CD14-positive monocyte (primary cell): ENCODE measurements around the gene MINAR1. TPM values are rescaled to one million over a fixed set of nuclear protein-coding genes. Genes with fewer than 3 reads are reported as not detected.
"Not testable (repeated sequence)": the region's sequence is repeated elsewhere in the genome, so short reads cannot be mapped to it uniquely, and the experiment has no call there.

Experiments
- DNase-seq, 3 donors: peaks; one replicate each; pipeline ENCODE4 v3.0.0-alpha.2; 2011 to 2022
- H2AFZ ChIP-seq: 2 replicates; pipeline ENCODE4 v1.6.0; 2012; ENCODE audit warnings: mild to moderate bottlenecking, low read depth, low read length, inconsistent platforms; ENCODE audit not compliant: insufficient read depth, poor library complexity, severe bottlenecking
- H3K27ac ChIP-seq, 2 donors: 1 replicate in 1 of 2; 2 replicates in 1 of 2; pipeline ENCODE4 v1.5.1; 2012 to 2013; ENCODE audit warnings: low read length in 2 of 2, control low read depth in 1 of 2, inconsistent platforms in 1 of 2, low read depth in 1 of 2, mild to moderate bottlenecking in 1 of 2
- H3K27me3 ChIP-seq, 2 donors: one replicate each; pipeline versions ENCODE4 v1.6.0 to v1.6.1; 2011 to 2013; ENCODE audit warnings: low read length in 2 of 2; ENCODE audit not compliant: control insufficient read depth in 2 of 2, insufficient read depth in 2 of 2
- H3K36me3 ChIP-seq, 2 donors: replicated peaks in 1 of 2; 1 replicate in 1 of 2; 2 replicates in 1 of 2; pipeline versions ENCODE4 v1.5.1 to v1.6.1; 2012 to 2013; ENCODE audit warnings: low read length in 2 of 2, control low read depth in 1 of 2, inconsistent platforms in 1 of 2, mild to moderate bottlenecking in 1 of 2; ENCODE audit not compliant: insufficient read depth in 2 of 2, control insufficient read depth in 1 of 2
- H3K4me1 ChIP-seq, 2 donors: 1 replicate in 1 of 2; 2 replicates in 1 of 2; pipeline versions ENCODE4 v1.5.1 to v1.6.1; 2012 to 2013; ENCODE audit warnings: low read length in 2 of 2, control low read depth in 1 of 2, inconsistent platforms in 1 of 2, mild to moderate bottlenecking in 1 of 2, moderate library complexity in 1 of 2; ENCODE audit not compliant: insufficient read depth in 2 of 2, control insufficient read depth in 1 of 2
- H3K4me2 ChIP-seq: replicated peaks from 2 replicates; pipeline ENCODE3; 2012; ENCODE audit warnings: low read length, moderate library complexity, mild to moderate bottlenecking; ENCODE audit not compliant: poor library complexity, severe bottlenecking; ENCODE audit errors: extremely low read depth
- H3K4me3 ChIP-seq, 3 experiments: fragments of 200-600 bp in 1 of 3; sonication (generic) in 1 of 3; replicated peaks in 1 of 3; 1 replicate in 2 of 3; 2 replicates in 1 of 3; pipeline ENCODE4 v1.5.1; 2011 to 2013; ENCODE audit warnings: low read length in 3 of 3, mild to moderate bottlenecking in 3 of 3, control low read depth in 2 of 3, low read depth in 2 of 3, inconsistent platforms in 1 of 3, moderate library complexity in 1 of 3
- H3K79me2 ChIP-seq: 2 replicates; pipeline ENCODE4 v1.6.0; 2012; ENCODE audit warnings: mild to moderate bottlenecking, control low read depth, inconsistent platforms, low read length, moderate library complexity; ENCODE audit not compliant: insufficient read depth
- H3K9ac ChIP-seq: 2 replicates; pipeline ENCODE4 v1.6.0; 2017; ENCODE audit warnings: low read length, mild to moderate bottlenecking; ENCODE audit not compliant: insufficient read depth, poor library complexity, severe bottlenecking
- H3K9me3 ChIP-seq, 2 donors: replicated peaks in 1 of 2; 1 replicate in 1 of 2; 2 replicates in 1 of 2; pipeline versions ENCODE4 v1.5.1 to v1.6.1; 2012 to 2013; ENCODE audit warnings: low read length in 2 of 2, control low read depth in 1 of 2; ENCODE audit not compliant: control insufficient read depth in 1 of 2, insufficient read depth in 1 of 2
- H4K20me1 ChIP-seq: 2 replicates; pipeline ENCODE4 v1.6.0; 2012; ENCODE audit warnings: mild to moderate bottlenecking, low read length, control low read depth, moderate library complexity; ENCODE audit not compliant: insufficient read depth
- H3K27ac Mint-ChIP-seq, 7 donors: one replicate each; pipeline ENCODE4 v1.8.0; 2020; ENCODE audit warnings: mild to moderate bottlenecking in 7 of 7, mixed read lengths in 7 of 7, moderate library complexity in 6 of 7, inconsistent platforms in 2 of 7
- H3K27me3 Mint-ChIP-seq, 3 donors: one replicate each; pipeline ENCODE4 v1.8.0; 2021 to 2022; ENCODE audit warnings: low read depth in 3 of 3, mild to moderate bottlenecking in 3 of 3, mixed read lengths in 3 of 3, moderate library complexity in 3 of 3, inconsistent platforms in 1 of 3
- H3K36me3 Mint-ChIP-seq, 2 donors: one replicate each; pipeline ENCODE4 v1.8.0; 2020; ENCODE audit warnings: mixed read lengths in 2 of 2, inconsistent platforms in 1 of 2, mild to moderate bottlenecking in 1 of 2
- H3K4me1 Mint-ChIP-seq: one replicate; pipeline ENCODE4 v1.8.0; 2020; ENCODE audit warnings: mild to moderate bottlenecking, mixed read lengths
- H3K4me3 Mint-ChIP-seq, 2 donors: one replicate each; pipeline ENCODE4 v1.8.0; 2020; ENCODE audit warnings: mild to moderate bottlenecking in 2 of 2, mixed read lengths in 2 of 2, moderate library complexity in 1 of 2
- H3K9me3 Mint-ChIP-seq, 7 donors: one replicate each; pipeline ENCODE4 v1.8.0; 2020 to 2022; ENCODE audit warnings: mixed read lengths in 7 of 7, mild to moderate bottlenecking in 6 of 7, moderate library complexity in 6 of 7, inconsistent platforms in 2 of 7
- WGBS: methylation state at CpG from one replicate; pipeline ENCODE4 v1.1.5; 2013; ENCODE audit warnings: missing lambda C conversion rate; ENCODE audit not compliant: insufficient coverage; 5-methylcytosine and 5-hydroxymethylcytosine counted together
- intact Hi-C, 2 donors: fragments of 100-400 bp; cut with micrococcal nuclease; formaldehyde crosslinking; loops; one replicate each; pipeline versions ENCODE4 v1.15.0 to v1.15.1; 2023
- polyA plus RNA-seq, 3 donors: library from polyadenylated mRNA; depleted of rRNA in 1 of 3; unstranded in 2 of 3; stranded (reverse) in 1 of 3; fragments of 300-500 nt in 2 of 3; fragments of >200 nt in 1 of 3; fragmentation: Illumina TruSeq in 2 of 3; gene quantifications; 1 replicate in 2 of 3; 2 replicates in 1 of 3; pipeline ENCODE4 v1.2.3, GENCODE V29; 2012 to 2021
- TF ChIP-seq, protein P1 (sequence below): fragments of 200-600 bp; IDR thresholded peaks from one replicate; pipeline ENCODE4 v1.8.0; 2022; ENCODE audit warnings: antibody characterized with exemption, mild to moderate bottlenecking

MINAR1 gene
- polyA plus RNA-seq, 3 donors, result 0.04 to 0.19 TPM; not detected in 1

DNA sequence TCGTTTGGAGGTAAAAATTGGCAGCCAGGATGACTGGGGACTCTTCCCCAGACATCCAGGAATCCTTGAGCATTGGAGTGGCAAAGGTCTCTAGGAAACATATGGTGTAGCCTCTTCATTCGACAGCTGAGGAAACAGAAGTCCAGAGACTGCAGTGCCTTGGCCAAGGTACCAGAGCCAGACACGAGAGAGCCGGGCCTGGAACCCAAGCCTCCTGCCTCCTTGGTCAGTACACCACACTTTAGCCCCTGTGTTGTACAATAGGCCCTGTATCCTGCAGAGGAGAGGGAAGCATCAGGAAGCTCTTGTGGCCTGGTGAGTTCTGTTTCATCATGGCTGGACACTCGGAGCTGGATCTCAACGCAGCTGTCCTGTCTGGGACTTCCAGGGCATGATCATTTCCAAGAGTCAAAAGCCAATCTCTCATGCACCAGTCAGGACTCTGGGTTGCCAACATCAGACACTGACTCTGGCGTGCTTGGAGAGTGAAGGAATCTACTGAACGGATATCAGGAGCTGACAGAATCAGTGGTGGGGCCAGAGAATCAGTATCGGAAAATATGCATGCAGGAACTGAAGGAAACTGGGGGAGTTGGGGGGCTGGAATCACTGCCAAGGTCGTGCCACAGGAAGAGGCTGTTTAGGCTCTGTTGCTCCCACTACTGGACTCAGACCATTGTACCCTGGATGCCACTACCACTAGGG is 6.4 kb upstream of the MINAR1 start:
- no peak overlapping the region for H3K4me3 Mint-ChIP-seq
- intact Hi-C loops, result no loop called here
- WGBS, result 91% methylated on average over 10 of the region's 10 CpGs

DNA sequence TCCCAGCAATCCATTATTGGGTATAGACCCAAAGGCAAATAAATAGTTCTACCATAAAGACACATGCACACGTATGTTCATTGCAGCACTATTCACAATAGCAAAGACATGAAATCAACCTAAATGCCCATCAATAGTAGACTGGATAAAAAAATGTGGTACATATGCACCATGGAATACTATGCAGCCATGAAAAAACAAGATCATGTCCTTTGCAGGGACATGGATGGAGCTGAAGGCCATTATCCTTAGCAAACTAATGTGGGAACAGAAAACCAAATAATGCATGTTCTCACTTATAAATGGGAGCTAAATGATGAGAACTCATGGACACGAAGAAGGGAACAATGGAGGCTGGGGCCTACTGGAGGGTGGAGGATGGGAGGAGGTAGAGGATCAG is 5.2 kb upstream of the MINAR1 start:
- H3K36me3 Mint-ChIP-seq, H3K9me3 Mint-ChIP-seq, H3K79me2 ChIP-seq, H4K20me1 ChIP-seq, H3K4me1 ChIP-seq, H3K4me3 Mint-ChIP-seq, H3K4me3 ChIP-seq, intact Hi-C loops, DNase-seq, H3K4me2 ChIP-seq, H3K27ac Mint-ChIP-seq, H3K4me1 Mint-ChIP-seq, H3K9ac ChIP-seq, H3K27ac ChIP-seq, H2AFZ ChIP-seq, H3K36me3 ChIP-seq: not testable (repeated sequence)
- no CpG with 5 or more reads among the region's 2 CpGs for WGBS
- H3K9me3 ChIP-seq, result peaks cover 0 to 11% of the 10 kb centered on the region in 2 donors
- peaks cover 39 to 48% (median 39%) of the 10 kb centered on the region in 3 donors for H3K27me3 Mint-ChIP-seq
- H3K27me3 ChIP-seq, result peaks cover 32% of the 10 kb centered on the region in 2 donors

More for the DNA sequence above, 6.4 kb upstream of the MINAR1 start:
- Mint-ChIP-seq H3K9me3 (no peaks in the 10 kb centered on the region), H3K36me3 (no peaks in the 10 kb centered on the region), H3K4me1 (no peaks in the 10 kb centered on the region), H3K27me3 (peaks cover 30 to 36% (median 31%) of the 10 kb centered on the region in 3 donors), H3K27ac (no peak overlapping the region)
- Histone ChIP-seq H4K20me1 (no peaks in the 10 kb centered on the region), H3K27me3 (peaks cover 21 to 24% of the 10 kb centered on the region in 2 donors), H3K9ac (no peak overlapping the region), H3K27ac (no peak overlapping the region), H3K4me3 (no peak overlapping the region), H2AFZ (no peak overlapping the region), H3K4me2 (no peak overlapping the region), H3K4me1 (no peaks in the 10 kb centered on the region), H3K79me2 (no peaks in the 10 kb centered on the region), H3K36me3 (no peaks in the 10 kb centered on the region), H3K9me3 (peaks cover 0 to 4% of the 10 kb centered on the region in 2 donors)
- no peak for DNase-seq
- TF ChIP-seq, protein P1, sequence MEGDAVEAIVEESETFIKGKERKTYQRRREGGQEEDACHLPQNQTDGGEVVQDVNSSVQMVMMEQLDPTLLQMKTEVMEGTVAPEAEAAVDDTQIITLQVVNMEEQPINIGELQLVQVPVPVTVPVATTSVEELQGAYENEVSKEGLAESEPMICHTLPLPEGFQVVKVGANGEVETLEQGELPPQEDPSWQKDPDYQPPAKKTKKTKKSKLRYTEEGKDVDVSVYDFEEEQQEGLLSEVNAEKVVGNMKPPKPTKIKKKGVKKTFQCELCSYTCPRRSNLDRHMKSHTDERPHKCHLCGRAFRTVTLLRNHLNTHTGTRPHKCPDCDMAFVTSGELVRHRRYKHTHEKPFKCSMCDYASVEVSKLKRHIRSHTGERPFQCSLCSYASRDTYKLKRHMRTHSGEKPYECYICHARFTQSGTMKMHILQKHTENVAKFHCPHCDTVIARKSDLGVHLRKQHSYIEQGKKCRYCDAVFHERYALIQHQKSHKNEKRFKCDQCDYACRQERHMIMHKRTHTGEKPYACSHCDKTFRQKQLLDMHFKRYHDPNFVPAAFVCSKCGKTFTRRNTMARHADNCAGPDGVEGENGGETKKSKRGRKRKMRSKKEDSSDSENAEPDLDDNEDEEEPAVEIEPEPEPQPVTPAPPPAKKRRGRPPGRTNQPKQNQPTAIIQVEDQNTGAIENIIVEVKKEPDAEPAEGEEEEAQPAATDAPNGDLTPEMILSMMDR, result no peak
